ENCODE results near the gene IGF2R. TPM values are rescaled to one million over a fixed set of nuclear protein-coding genes. Genes with fewer than 3 reads are reported as not detected.

IGF2R gene
- total RNA-seq, 1 experiment from 2014 or later, result 31.5 TPM

- Histone ChIP-seq H3K27me3 (ENCODE audit: low read length) (no peaks in the 10 kb centered on the region), H3K4me2 (ENCODE audit: low read length) (peak overlapping the region; percentile 50; the same call in 1 of the 2 replicates), H2AFZ (ENCODE audit: low read length) (no peak overlapping the region), H3K9me2 (replicated peaks; ENCODE audit: low read length) (no peaks in the 10 kb centered on the region), H3K9me3 (ENCODE audit: low read length) (no peaks in the 10 kb centered on the region), H4K20me1 (ENCODE audit: low read length) (0 out of 2 replicates have a peak, but pooled peaks cover 4% of the 10 kb centered on the region), H3K79me2 (ENCODE audit: low read length) (peaks cover 89% of the 10 kb centered on the region), H3K4me1 (ENCODE audit: insufficient read depth, low read length) (peaks cover 54% of the 10 kb centered on the region), H3K36me3 (ENCODE audit: low read depth, low read length) (no peaks in the 10 kb centered on the region), H3F3A (ENCODE audit: low read length, unreplicated experiment) (peaks cover 4% of the 10 kb centered on the region), H3K9ac (ENCODE audit: low read length) (peak overlapping the region; percentile 64), H3K4me3 (ENCODE audit: low read length) (no peak overlapping the region), H3K27ac (ENCODE audit: low read length) (peak overlapping the region; percentile 92)
- TF ChIP-seq CTCF (conservative IDR thresholded peaks at IDR 0.05; ENCODE audit: low read depth, low read length), result no peak
- intact Hi-C loops (cut with micrococcal nuclease), result no loop called here
- DNase-seq (no peak), ATAC-seq (no peak)
- POLR2A ChIA-PET (ENCODE audit: unreplicated experiment), result no interaction called here
- CTCF ChIA-PET, result no interaction called here
- no TSS peak for BruUV-seq (replicated peaks)
These were observed 14.0 kb downstream of the IGF2R start for GRCh38 chr6:159982731-159983506.

GRCh38 chr6:159983641-159984080 lies 14.8 kb downstream of the IGF2R start:
- Histone ChIP-seq H2AFZ (ENCODE audit: low read length) (no peak overlapping the region), H3K9me3 (ENCODE audit: low read length) (no peaks in the 10 kb centered on the region), H3F3A (ENCODE audit: low read length, unreplicated experiment) (peaks cover 4% of the 10 kb centered on the region), H3K27me3 (ENCODE audit: low read length) (no peaks in the 10 kb centered on the region), H4K20me1 (ENCODE audit: low read length) (0 out of 2 replicates have a peak, but pooled peaks cover 4% of the 10 kb centered on the region), H3K9me2 (replicated peaks; ENCODE audit: low read length) (no peaks in the 10 kb centered on the region), H3K27ac (ENCODE audit: low read length) (peak overlapping the region; percentile 92), H3K79me2 (ENCODE audit: low read length) (peaks cover 89% of the 10 kb centered on the region), H3K36me3 (ENCODE audit: low read depth, low read length) (no peaks in the 10 kb centered on the region), H3K4me2 (ENCODE audit: low read length) (peak overlapping the region; percentile 50), H3K4me1 (ENCODE audit: insufficient read depth, low read length) (peaks cover 48% of the 10 kb centered on the region), H3K4me3 (ENCODE audit: low read length) (no peak overlapping the region), H3K9ac (ENCODE audit: low read length) (peak overlapping the region; percentile 64)
- TF ChIP-seq EZH2phosphoT487 (IDR thresholded peaks at IDR 0.05; ENCODE audit: borderline replicate concordance, low read length) (no peak), CTCF (conservative IDR thresholded peaks at IDR 0.05; ENCODE audit: low read depth, low read length) (no peak), EZH2 (IDR thresholded peaks at IDR 0.05; ENCODE audit: low read length, unreplicated experiment) (no peak)
- ATAC-seq (no peak), DNase-seq (no peak)
- CTCF ChIA-PET, result no interaction called here
- POLR2A ChIA-PET (ENCODE audit: unreplicated experiment), result no interaction called here
- no TSS peak for BruUV-seq (replicated peaks)
- intact Hi-C loops (cut with micrococcal nuclease), result no loop called here

- Histone ChIP-seq H3K36me3 (ENCODE audit: low read depth, low read length) (no peaks in the 10 kb centered on the region), H3K4me2 (ENCODE audit: low read length) (peak overlapping the region; percentile 24), H4K20me1 (ENCODE audit: low read length) (0 out of 2 replicates have a peak, but pooled peaks cover 4% of the 10 kb centered on the region), H3K4me1 (ENCODE audit: insufficient read depth, low read length) (peaks cover 48% of the 10 kb centered on the region), H3F3A (ENCODE audit: low read length, unreplicated experiment) (no peaks in the 10 kb centered on the region), H3K27me3 (ENCODE audit: low read length) (no peaks in the 10 kb centered on the region), H3K9ac (ENCODE audit: low read length) (peak overlapping the region; percentile 58), H2AFZ (ENCODE audit: low read length) (no peak overlapping the region), H3K9me2 (replicated peaks; ENCODE audit: low read length) (no peaks in the 10 kb centered on the region), H3K9me3 (ENCODE audit: low read length) (no peaks in the 10 kb centered on the region), H3K79me2 (ENCODE audit: low read length) (peaks cover 94% of the 10 kb centered on the region), H3K27ac (ENCODE audit: low read length) (peak overlapping the region; percentile 92), H3K4me3 (ENCODE audit: low read length) (no peak overlapping the region)
- DNase-seq (peak; percentile 91), ATAC-seq (peak; percentile 84)
- TF ChIP-seq EZH2 (IDR thresholded peaks at IDR 0.05; ENCODE audit: low read length, unreplicated experiment) (no peak), CTCF (conservative IDR thresholded peaks at IDR 0.05; ENCODE audit: low read depth, low read length) (no peak), EZH2phosphoT487 (IDR thresholded peaks at IDR 0.05; ENCODE audit: borderline replicate concordance, low read length) (no peak)
- CTCF ChIA-PET, result no interaction called here
- BruUV-seq (replicated peaks), result no TSS peak
- POLR2A ChIA-PET (ENCODE audit: unreplicated experiment), result no interaction called here
- intact Hi-C loops (cut with micrococcal nuclease), result no loop called here
These were observed 15.4 kb downstream of the IGF2R start for GRCh38 chr6:159984268-159984786.
